ENCODE measurements around the gene PPP6R3. TPM values are rescaled to one million over a fixed set of nuclear protein-coding genes. Genes with fewer than 3 reads are reported as not detected.

Gene PPP6R3
- 140 TPM for total RNA-seq

GRCh38 chr11:68460741-68461574 lies at the start of gene PPP6R3:
Gene PPP6R3 (plus strand): TSS chr11:68460752. CDS start chr11:68537665, 76,913 bp downstream.
- no peak for FAIRE-seq
- DNase-seq (ENCODE audit: low spot score in 2 of 2), result no peak

- FAIRE-seq, result no peak
- DNase-seq (ENCODE audit: low spot score in 2 of 2), result no peak
These were observed 49.0 kb upstream of the PPP6R3 start for GRCh38 chr11:68411501-68411991.

GRCh38 chr11:68412593-68413475 lies 47.7 kb upstream of the PPP6R3 start:
- DNase-seq (ENCODE audit: low spot score in 2 of 2) (no peak), FAIRE-seq (no peak)

- DNase-seq (ENCODE audit: low spot score in 2 of 2) (no peak), FAIRE-seq (no peak)
These were observed 47.0 kb upstream of the PPP6R3 start for GRCh38 chr11:68413591-68413999.

GRCh38 chr11:68414496-68415221 lies 45.9 kb upstream of the PPP6R3 start:
- no peak for FAIRE-seq
- DNase-seq (ENCODE audit: low spot score in 2 of 2), result no peak

- no peak for DNase-seq (ENCODE audit: low spot score in 2 of 2)
- no peak for FAIRE-seq
These were observed 44.4 kb upstream of the PPP6R3 start for GRCh38 chr11:68416070-68416578.

GRCh38 chr11:68418648-68419047 lies 41.9 kb upstream of the PPP6R3 start:
- DNase-seq (ENCODE audit: low spot score in 2 of 2), result no peak
- FAIRE-seq, result no peak

- DNase-seq (ENCODE audit: low spot score in 2 of 2) (no peak), FAIRE-seq (no peak)
These were observed 40.4 kb upstream of the PPP6R3 start for GRCh38 chr11:68420171-68420570.

- FAIRE-seq, result no peak
- DNase-seq (ENCODE audit: low spot score in 2 of 2), result no peak
These were observed 37.1 kb upstream of the PPP6R3 start for GRCh38 chr11:68423481-68423880.

- no peak for DNase-seq (ENCODE audit: low spot score in 2 of 2)
- no peak for FAIRE-seq
These were observed 36.4 kb upstream of the PPP6R3 start for GRCh38 chr11:68424101-68424632.

- DNase-seq (ENCODE audit: low spot score in 2 of 2), result no peak
- FAIRE-seq, result no peak
These were observed 35.3 kb upstream of the PPP6R3 start for GRCh38 chr11:68424981-68425865.

- DNase-seq (ENCODE audit: low spot score in 2 of 2) (no peak), FAIRE-seq (no peak)
These were observed 34.6 kb upstream of the PPP6R3 start for GRCh38 chr11:68425866-68426380.

GRCh38 chr11:68429661-68430060 lies 30.9 kb upstream of the PPP6R3 start:
- FAIRE-seq, result no peak

GRCh38 chr11:68430384-68430783 lies 30.2 kb upstream of the PPP6R3 start:
- DNase-seq (ENCODE audit: low spot score in 2 of 2) (no peak), FAIRE-seq (no peak)

More at GRCh38 chr11:68429661-68430060, 30.9 kb upstream of the PPP6R3 start:
- no peak for DNase-seq (ENCODE audit: low spot score in 2 of 2)

GRCh38 chr11:68430801-68431200 lies 29.8 kb upstream of the PPP6R3 start:
- FAIRE-seq (no peak), DNase-seq (ENCODE audit: low spot score in 2 of 2) (no peak)

- DNase-seq (ENCODE audit: low spot score in 2 of 2) (no peak), FAIRE-seq (no peak)
These were observed 28.4 kb upstream of the PPP6R3 start for GRCh38 chr11:68431984-68432645.

- FAIRE-seq (no peak), DNase-seq (ENCODE audit: low spot score in 2 of 2) (no peak)
These were observed 27.7 kb upstream of the PPP6R3 start for GRCh38 chr11:68432874-68433273.

GRCh38 chr11:68433541-68433940 lies 27.0 kb upstream of the PPP6R3 start:
- FAIRE-seq, result no peak
- no peak for DNase-seq (ENCODE audit: low spot score in 2 of 2)

Data from frontal cortex (tissue), 4 donors.